Common myeloid progenitor, CD34-positive (primary cell): ENCODE data around the gene PLA2G15.

Experiments
- CTCF ChIA-PET: fragments of 350-600 bp; sonication (Branson Sonifier 250); formaldehyde crosslinking; loops from one replicate; lab custom pipeline; 2021; ENCODE audit warnings: antibody characterized with exemption; lab: Charles Lee
- POLR2A ChIA-PET: fragments of 350-600 bp; sonication (Branson Sonifier 250); formaldehyde crosslinking; loops from one replicate; lab custom pipeline; 2021; ENCODE audit warnings: antibody characterized with exemption; lab: Charles Lee
- DNase-seq, 3 donors: peaks; one replicate each; pipeline versions ENCODE4 v3.0.0 to v3.0.0-alpha.2; 2013
- H3K27ac ChIP-seq, 2 experiments: 1 replicate in 1 of 2; 2 replicates in 1 of 2; pipeline ENCODE4 v1.7.0; 2013; ENCODE audit warnings: inconsistent platforms in 2 of 2, low read length in 2 of 2, mild to moderate bottlenecking in 2 of 2, low read depth in 1 of 2, moderate library complexity in 1 of 2; ENCODE audit not compliant: severe bottlenecking in 2 of 2, insufficient read depth in 1 of 2, poor library complexity in 1 of 2
- H3K27me3 ChIP-seq, 5 experiments: replicated peaks in 2 of 5; 1 replicate in 3 of 5; 2 replicates in 2 of 5; pipeline versions ENCODE4 v1.6.1 to v1.7.0; 2013; ENCODE audit warnings: low read length in 4 of 5, mild to moderate bottlenecking in 2 of 5, moderate library complexity in 2 of 5, inconsistent platforms in 1 of 5; ENCODE audit not compliant: insufficient read depth in 5 of 5, control insufficient read depth in 4 of 5
- H3K36me3 ChIP-seq, 4 experiments: 1 replicate in 2 of 4; 2 replicates in 2 of 4; pipeline versions ENCODE4 v1.6.1 to v1.7.0; 2013; ENCODE audit warnings: low read length in 3 of 4, control low read depth in 1 of 4, mild to moderate bottlenecking in 1 of 4; ENCODE audit not compliant: control insufficient read depth in 4 of 4, insufficient read depth in 4 of 4
- H3K4me1 ChIP-seq, 4 experiments: 1 replicate in 3 of 4; 2 replicates in 1 of 4; pipeline versions ENCODE4 v1.6.1 to v1.7.1; 2013; ENCODE audit warnings: low read length in 3 of 4, mild to moderate bottlenecking in 3 of 4, control low read depth in 1 of 4, inconsistent platforms in 1 of 4, moderate library complexity in 1 of 4; ENCODE audit not compliant: control insufficient read depth in 4 of 4, insufficient read depth in 4 of 4; ENCODE audit errors: control extremely low read depth in 1 of 4
- H3K4me3 ChIP-seq, 7 experiments: 1 replicate in 4 of 7; 2 replicates in 3 of 7; pipeline versions ENCODE4 v1.5.1 to v1.7.0; 2013; ENCODE audit warnings: mild to moderate bottlenecking in 7 of 7, low read length in 6 of 7, moderate library complexity in 6 of 7, inconsistent platforms in 2 of 7, low read depth in 2 of 7, control low read depth in 1 of 7; ENCODE audit not compliant: insufficient read depth in 4 of 7, control insufficient read depth in 1 of 7; ENCODE audit errors: extremely low read depth in 1 of 7
- H3K9me3 ChIP-seq, 5 experiments: 1 replicate in 4 of 5; 2 replicates in 1 of 5; pipeline versions ENCODE4 v1.6.1 to v1.7.1; 2013; ENCODE audit warnings: low read length in 4 of 5, mild to moderate bottlenecking in 2 of 5, inconsistent platforms in 1 of 5, low read depth in 1 of 5, moderate library complexity in 1 of 5; ENCODE audit not compliant: control insufficient read depth in 4 of 5, insufficient read depth in 2 of 5; ENCODE audit errors: control extremely low read depth in 1 of 5
- WGBS: methylation state at CpG from one replicate; pipeline ENCODE4 v1.1.5; 2013; ENCODE audit not compliant: insufficient coverage; 5-methylcytosine and 5-hydroxymethylcytosine counted together

Gene PLA2G15

DNA sequence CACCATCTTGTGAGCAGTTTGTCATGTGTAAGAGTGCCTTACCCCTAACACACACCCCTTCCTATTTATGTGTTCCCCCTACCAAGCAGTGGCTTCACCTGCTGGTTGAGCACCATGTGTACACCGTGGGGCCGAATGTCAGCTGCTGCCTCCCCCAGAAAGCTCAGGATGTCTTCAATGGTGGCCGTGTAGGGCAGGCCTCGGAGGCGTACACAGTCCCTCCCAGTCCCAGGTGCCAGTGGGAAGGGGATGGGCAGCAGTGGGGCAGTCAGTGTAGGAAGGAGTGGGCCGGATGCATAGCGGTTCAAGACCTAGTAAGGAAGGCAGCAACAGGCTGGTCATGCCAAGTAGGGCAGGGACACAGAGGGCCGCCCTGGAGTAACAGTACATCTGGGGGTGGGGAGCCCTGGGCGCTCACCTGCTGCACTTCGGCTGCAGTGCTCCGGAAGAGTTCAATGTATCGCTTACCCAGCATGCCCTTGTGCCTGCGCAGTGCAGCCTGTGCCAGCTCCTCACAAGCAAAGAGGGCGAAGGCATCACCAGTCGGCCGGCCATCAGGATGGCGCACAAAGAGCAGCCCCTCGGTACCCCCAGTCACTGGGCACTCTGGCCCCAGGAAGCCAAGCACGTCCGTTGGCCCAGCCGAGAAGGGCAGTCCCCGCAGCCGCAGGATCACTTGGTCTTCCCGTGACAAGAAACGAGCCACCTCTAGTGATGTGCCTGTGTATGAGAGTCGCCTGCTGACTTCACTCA, 13.6 kb upstream of the PLA2G15 start:
- H3K27ac ChIP-seq = no peak overlapping the region
- 97% methylated on average over 25 of the region's 26 CpGs for WGBS
- ChIA-PET POLR2A (interaction anchor here (0.7 kb wide), 1 partner anchor 226 kb away, joined by 3 read pairs; no protein-coding TSS in a partner anchor), CTCF (interaction anchor here (0.6 to 1.5 kb wide), 3 partner anchors 8 to 238 kb away, joined by 3 to 4 read pairs (median 3); no protein-coding TSS in a partner anchor)
- no peaks in the 10 kb centered on the region for H3K9me3 ChIP-seq
- H3K36me3 ChIP-seq = peaks cover 0 to 26% (median 13%) of the 10 kb centered on the region in 4 experiments
- peaks cover 0 to 42% (median 37%) of the 10 kb centered on the region in 4 experiments for H3K4me1 ChIP-seq
- H3K27me3 ChIP-seq = peaks cover 0 to 9% (median 4%) of the 10 kb centered on the region in 5 experiments
- no peak for DNase-seq
- H3K4me3 ChIP-seq = no peak overlapping the region

DNA sequence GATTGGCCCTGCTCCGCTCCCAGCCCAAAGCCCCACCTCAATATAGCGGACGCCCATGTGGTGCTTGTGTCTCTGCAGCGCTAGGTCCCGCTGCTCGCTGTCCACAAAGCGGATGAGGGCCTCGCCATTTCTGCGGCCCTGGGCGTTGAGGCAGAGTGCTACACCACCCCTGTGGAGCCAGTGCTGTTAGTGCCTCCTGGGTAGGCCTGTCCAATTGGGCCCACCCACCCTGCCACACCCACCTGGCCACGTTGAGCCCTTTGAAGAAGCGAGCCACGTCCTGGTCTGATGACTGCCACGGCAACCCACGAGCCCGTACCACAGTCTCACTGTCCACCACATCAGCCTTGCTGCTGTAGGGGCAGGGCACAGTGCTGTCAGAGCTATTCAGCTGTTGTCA, 12.8 kb upstream of the PLA2G15 start:
- Histone ChIP-seq H3K9me3 (no peaks in the 10 kb centered on the region), H3K27me3 (peaks cover 0 to 15% (median 8%) of the 10 kb centered on the region in 5 experiments), H3K36me3 (peaks cover 0 to 21% (median 13%) of the 10 kb centered on the region in 4 experiments), H3K4me3 (no peak overlapping the region), H3K27ac (no peak overlapping the region), H3K4me1 (peaks cover 0 to 44% (median 39%) of the 10 kb centered on the region in 4 experiments)
- CTCF ChIA-PET = interaction anchor here (0.9 kb wide), 1 partner anchor 53 kb away, joined by 3 read pairs; no protein-coding TSS in a partner anchor
- 97% methylated on average over 13 of the region's 16 CpGs for WGBS
- POLR2A ChIA-PET = interaction anchor here (0.7 kb wide), 1 partner anchor 161 kb away, joined by 4 read pairs; no protein-coding TSS in a partner anchor
- DNase-seq = no peak

DNA sequence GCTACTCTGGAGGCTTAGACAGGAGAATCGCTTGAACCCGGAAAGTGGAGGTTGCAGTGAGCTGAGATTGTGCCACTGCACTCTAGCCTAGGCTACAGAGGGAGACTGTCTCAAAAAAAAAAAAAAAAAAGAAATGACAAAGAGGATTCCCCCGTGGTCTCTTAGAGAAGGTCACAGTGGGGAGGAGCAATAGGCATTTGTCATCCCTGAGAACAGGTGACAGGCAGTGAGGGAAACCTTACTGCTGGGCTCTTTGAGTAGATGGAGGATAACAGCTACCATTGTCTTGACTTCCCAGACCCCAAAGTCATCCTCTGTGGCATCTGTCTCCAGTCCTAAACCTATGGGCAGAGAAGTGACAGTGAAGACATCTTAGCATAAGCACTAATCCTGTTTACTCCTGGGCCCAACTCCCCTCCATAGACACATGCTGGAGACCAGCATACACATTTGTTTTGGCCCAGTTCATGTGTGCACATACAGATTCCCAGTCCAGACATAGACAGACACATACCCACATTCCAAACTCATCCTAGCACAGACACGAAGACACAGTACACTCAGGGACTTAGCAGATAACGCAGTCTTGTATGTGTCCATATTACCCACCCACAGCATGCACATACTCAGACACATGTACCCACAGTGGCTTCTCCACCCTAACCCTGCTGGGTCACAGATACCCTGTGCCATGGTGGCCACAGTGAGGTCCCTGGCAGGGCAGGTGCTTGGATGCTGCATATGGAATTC, 11.9 kb upstream of the PLA2G15 start:
- ChIA-PET CTCF (interaction anchor here (0.9 to 1.7 kb wide), 3 partner anchors 28 to 54 kb away, joined by 3 to 8 read pairs (median 4); no protein-coding TSS in a partner anchor), POLR2A (interaction anchor here (0.7 kb wide), 1 partner anchor 162 kb away, joined by 4 read pairs; no protein-coding TSS in a partner anchor)
- no peak for DNase-seq
- peaks cover 0 to 20% (median 13%) of the 10 kb centered on the region in 4 experiments for H3K36me3 ChIP-seq
- H3K27me3 ChIP-seq = peaks cover 0 to 15% (median 8%) of the 10 kb centered on the region in 5 experiments
- no peaks in the 10 kb centered on the region for H3K9me3 ChIP-seq
- WGBS = 100% methylated on average over 4 of the region's 5 CpGs
- H3K27ac ChIP-seq = no peak overlapping the region
- no peak overlapping the region for H3K4me3 ChIP-seq
- peaks cover 0 to 44% (median 36%) of the 10 kb centered on the region in 4 experiments for H3K4me1 ChIP-seq

DNA sequence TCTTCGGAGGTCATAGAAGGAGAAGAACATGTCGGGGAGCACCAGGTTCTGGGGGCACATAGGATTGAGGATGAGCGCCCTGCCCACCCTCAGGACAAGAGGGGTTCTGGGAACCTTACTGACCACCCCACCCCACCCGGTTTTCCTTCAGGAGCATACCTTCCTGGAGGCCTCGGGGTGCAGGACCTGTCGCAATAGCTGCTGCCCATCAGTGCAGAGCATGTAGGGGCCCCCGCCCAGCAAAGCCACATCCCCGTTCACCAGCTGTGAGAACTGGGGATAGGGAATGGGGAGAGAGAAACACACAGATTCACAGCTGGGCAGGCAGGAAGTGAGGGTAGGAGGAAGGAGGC, 11.4 kb upstream of the PLA2G15 start:
- Histone ChIP-seq H3K27me3 (peaks cover 0 to 15% (median 8%) of the 10 kb centered on the region in 5 experiments), H3K4me3 (no peak overlapping the region), H3K36me3 (peaks cover 0 to 16% (median 13%) of the 10 kb centered on the region in 4 experiments), H3K27ac (no peak overlapping the region), H3K9me3 (no peaks in the 10 kb centered on the region), H3K4me1 (peaks cover 0 to 43% (median 37%) of the 10 kb centered on the region in 4 experiments)
- POLR2A ChIA-PET = interaction anchor here (1.6 kb wide), 1 partner anchor 249 kb away, joined by 5 read pairs; no protein-coding TSS in a partner anchor
- CTCF ChIA-PET = interaction anchor here (1.0 to 1.7 kb wide), 4 partner anchors 28 to 164 kb away, joined by 3 to 8 read pairs (median 5); no protein-coding TSS in a partner anchor
- no peak for DNase-seq
- 90% methylated on average over 2 of the region's 8 CpGs for WGBS

DNA sequence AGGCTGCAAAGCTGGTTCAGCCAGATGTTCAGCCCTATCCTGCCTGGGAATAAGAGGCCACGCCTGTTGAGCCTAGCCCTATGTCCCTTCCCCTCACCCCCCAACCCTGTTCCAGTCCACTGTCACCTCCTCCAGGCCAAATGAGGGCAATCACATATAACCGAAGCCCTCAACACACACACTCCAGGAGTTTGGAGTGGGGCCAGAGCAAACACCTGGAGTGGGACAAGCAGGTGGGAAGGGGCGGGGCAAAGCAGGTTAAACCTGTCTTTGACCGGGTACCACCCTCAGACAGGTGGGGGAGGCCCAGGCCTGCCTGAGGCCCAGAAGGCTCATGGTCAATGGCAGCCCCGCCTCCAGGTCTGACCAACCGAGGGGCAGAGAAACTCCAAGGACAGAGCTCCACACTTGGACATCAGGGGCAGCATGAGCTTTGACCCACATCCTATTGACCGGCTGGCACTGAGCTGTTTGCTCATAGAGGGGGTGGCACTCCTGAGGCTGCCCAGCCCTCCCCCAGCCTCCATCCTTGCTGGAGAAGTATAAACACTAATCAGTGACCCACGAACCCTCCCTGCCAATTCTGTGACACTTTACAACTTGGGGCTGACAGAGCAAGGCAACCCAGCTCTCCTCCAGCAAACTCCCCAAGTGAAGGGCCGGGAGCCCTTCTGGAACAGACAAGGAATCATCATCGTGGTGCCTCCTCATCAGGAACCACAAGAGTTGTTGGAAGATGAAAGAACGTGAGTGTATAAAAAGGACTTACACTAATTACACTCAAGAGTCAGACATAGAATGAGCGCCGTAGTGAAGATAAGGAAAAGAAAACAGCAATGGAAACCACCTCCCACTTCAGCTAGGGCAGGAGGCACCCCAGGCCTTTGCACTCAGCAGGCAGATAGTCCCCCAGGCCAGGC, 10.7 kb upstream of the PLA2G15 start:
- Histone ChIP-seq H3K9me3 (no peaks in the 10 kb centered on the region), H3K27ac (no peak overlapping the region), H3K4me3 (no peak overlapping the region), H3K4me1 (peaks cover 0 to 39% (median 35%) of the 10 kb centered on the region in 4 experiments), H3K27me3 (peaks cover 0 to 15% (median 8%) of the 10 kb centered on the region in 5 experiments), H3K36me3 (peaks cover 0 to 16% (median 13%) of the 10 kb centered on the region in 4 experiments)
- DNase-seq = no peak
- ChIA-PET CTCF (interaction anchor here (1.0 to 1.7 kb wide), 4 partner anchors 27 to 165 kb away, joined by 3 to 8 read pairs (median 5); no protein-coding TSS in a partner anchor), POLR2A (interaction anchor here (1.6 kb wide), 1 partner anchor 250 kb away, joined by 5 read pairs; no protein-coding TSS in a partner anchor)
- 81% methylated on average over 8 of the region's 13 CpGs for WGBS
